Retinal pigment epithelial cell (primary cell): ENCODE measurements around the gene EPHX1.

Experiments used
- DNase-seq: peaks from one replicate; pipeline ENCODE4 v3.0.0-alpha.2; 2010; ENCODE audit warnings: low read depth
- H3K4me3 ChIP-seq: 2 replicates; pipeline ENCODE4 v1.5.1; 2011; ENCODE audit warnings: mild to moderate bottlenecking, low read length, control low read depth, moderate library complexity
- TF ChIP-seq, protein P1 (sequence below): conservative IDR thresholded peaks from 2 replicates; pipeline ENCODE4 v1.5.1; 2011; ENCODE audit warnings: low read depth, low read length, control low read depth, inconsistent platforms

Gene EPHX1

DNA sequence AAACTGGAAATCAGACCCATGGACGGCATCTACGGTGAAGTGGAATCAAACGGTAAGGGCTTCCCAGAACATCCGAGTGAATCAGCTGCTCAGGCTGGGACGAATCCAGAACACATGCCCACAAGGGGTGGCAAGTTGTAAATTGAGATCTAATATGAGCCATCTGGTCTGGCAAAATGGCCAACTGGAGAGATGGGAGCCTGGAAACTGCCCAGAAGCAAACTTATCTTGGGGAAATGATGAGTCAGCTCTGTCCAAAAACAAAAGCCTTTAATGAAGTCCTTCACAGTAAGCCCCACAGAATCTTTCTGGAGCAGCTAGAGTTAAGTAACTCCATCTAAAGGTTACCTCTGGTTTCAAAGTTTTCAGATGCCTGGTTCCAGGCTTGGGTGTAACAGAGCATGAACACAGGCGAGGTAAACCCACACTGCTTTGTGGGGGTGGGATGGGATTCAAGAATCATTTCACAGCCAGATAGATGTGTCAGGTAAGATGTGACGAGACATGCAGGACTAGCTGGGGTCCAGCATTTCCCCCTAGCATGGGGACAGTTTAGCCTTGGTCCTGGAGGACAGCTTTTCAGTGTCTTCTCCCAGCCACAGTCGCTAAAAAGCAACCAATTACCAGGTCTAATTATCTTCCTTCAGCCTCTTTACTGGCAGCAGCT lies 42.8 kb upstream of the EPHX1 start:
- no peak for DNase-seq
- TF ChIP-seq, protein P1, sequence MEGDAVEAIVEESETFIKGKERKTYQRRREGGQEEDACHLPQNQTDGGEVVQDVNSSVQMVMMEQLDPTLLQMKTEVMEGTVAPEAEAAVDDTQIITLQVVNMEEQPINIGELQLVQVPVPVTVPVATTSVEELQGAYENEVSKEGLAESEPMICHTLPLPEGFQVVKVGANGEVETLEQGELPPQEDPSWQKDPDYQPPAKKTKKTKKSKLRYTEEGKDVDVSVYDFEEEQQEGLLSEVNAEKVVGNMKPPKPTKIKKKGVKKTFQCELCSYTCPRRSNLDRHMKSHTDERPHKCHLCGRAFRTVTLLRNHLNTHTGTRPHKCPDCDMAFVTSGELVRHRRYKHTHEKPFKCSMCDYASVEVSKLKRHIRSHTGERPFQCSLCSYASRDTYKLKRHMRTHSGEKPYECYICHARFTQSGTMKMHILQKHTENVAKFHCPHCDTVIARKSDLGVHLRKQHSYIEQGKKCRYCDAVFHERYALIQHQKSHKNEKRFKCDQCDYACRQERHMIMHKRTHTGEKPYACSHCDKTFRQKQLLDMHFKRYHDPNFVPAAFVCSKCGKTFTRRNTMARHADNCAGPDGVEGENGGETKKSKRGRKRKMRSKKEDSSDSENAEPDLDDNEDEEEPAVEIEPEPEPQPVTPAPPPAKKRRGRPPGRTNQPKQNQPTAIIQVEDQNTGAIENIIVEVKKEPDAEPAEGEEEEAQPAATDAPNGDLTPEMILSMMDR: no peak
- H3K4me3 ChIP-seq: no peak overlapping the region

DNA sequence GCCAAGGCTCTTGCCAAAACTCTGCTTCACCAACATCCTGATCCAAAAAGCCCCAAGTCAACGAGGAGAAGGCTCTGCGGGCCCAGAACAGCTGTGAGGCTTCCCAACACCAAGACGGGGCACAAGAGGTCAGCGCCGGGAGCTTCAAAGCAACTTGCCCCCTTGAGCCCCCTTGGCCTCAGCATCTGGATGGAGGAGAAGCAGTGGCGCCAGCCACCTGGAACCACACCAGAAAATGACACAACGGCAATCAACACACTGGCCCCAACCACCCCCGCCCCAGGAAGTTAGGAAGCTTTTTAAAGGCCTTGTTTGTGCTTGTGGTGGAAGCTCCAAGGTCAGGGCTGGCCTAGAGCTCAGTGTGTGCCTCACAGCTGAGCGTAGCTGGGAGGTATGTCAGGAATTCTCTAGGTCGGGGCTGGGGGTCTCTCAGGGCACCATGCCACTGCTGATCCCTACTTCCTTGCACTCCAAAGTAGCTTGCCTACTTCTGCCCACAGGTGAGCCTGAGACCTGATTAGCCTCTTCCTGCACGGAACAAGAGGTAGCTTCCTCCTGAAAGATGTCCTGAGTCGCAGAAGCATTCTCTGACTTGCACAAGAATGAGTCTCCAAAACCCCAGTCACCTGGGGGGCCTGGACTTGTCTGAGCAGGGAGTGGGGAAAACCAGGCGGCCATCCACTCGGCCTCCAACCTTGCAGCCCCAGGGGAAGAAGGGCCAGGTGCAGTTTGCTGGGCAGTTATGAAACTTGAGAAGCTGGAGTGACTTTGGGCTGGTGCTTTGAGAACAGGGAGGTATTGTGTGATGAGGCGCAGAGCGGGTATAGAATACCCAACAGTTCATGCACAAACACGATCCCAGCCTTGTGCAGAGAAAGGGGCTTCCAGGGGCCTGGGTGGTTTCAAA lies 42.0 kb upstream of the EPHX1 start:
- DNase-seq: no peak
- H3K4me3 ChIP-seq: no peak overlapping the region
- TF ChIP-seq, protein P1: no peak

DNA sequence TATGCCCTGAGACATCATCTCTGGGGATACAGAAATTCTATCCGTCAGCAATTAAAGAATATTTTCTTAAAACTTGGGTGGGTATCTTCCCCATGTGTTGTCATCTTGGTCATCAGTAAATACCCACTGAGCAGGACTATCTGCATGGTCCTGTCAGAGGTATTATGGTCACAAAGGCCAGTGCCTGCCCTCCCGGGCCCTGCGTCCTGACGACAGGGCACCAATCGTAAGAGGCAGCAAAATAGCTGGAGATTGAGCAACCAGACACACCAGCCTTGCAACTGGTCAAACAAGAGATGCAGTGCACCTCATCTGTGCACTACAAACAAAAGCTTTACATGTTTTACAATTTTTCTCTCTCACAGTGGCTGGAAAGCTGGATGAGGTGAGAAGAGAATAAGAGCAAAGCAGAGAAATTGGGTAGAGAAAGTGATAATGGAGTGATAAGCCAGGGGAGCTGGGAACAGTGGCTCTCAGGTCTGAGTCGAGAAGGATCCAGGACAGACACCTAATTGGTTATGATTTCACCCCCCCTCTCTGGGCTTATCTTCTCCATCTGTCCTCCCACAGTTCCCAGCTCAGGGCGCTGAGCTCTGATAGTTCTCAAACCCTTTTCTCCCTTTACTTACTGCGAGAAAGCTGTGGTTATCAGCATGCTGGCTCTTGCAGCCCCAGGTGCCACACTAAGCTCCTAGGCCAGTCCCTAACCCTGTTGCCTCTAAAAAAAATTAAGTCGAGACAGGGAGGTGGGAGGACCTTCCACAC lies 41.1 kb upstream of the EPHX1 start:
- TF ChIP-seq, protein P1: no peak

DNA sequence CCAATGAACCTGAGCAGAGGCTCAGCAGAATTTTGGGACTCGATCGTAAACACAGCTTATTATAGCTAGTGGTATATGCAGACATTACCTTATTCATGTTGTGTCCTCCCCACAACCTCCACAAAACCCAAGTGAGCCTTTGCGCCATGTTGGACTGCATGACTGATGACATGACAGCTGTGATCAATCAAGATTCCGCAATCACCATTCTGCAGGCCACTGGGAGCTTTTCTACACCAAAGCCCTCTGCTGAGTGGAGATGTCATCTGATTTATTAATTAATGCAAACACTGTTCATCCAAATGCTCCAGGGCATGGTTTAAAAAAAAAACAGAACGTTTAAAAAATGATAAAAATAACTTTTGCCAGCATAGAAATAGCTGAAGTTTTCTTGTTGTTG lies 40.2 kb upstream of the EPHX1 start:
- no peak overlapping the region for H3K4me3 ChIP-seq
- TF ChIP-seq, protein P1: no peak
- DNase-seq: no peak

More for the DNA sequence above, 41.1 kb upstream of the EPHX1 start:
- DNase-seq: no peak
- no peak overlapping the region for H3K4me3 ChIP-seq

DNA sequence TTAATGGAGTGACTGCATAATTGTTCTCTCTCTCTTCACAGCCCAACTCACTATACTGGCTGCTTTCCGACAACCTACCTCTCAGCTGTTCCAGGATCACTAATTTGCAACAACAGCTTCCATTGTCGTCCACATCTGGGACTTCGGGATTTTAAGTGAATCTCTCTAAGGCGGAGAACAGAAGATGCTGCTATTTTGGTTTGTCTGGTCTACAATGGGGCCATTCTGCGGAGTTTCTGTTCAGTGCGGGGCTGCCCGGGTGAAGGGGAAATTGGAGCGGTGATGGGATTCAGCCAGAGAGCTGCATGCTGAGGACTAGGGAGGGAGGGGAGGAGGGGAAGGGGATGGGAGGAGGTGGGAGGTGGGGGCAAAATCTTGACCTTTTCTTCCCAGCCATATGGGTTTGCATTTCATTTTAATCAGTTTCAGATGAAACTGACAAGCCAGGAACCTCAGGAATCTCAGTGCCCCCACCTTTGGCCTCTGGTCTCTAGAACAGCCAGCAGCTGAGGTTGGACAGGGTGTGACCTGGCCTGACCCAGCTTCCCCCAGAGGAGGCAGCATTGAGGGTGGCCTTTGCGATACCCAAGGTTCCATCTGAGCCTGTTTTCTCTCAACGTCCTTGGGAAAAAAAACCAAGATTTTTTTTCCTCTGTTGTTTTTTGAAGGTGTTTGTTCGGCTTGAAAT lies 39.2 kb upstream of the EPHX1 start:
- no peak for DNase-seq
- TF ChIP-seq, protein P1: no peak
- H3K4me3 ChIP-seq: no peak overlapping the region

DNA sequence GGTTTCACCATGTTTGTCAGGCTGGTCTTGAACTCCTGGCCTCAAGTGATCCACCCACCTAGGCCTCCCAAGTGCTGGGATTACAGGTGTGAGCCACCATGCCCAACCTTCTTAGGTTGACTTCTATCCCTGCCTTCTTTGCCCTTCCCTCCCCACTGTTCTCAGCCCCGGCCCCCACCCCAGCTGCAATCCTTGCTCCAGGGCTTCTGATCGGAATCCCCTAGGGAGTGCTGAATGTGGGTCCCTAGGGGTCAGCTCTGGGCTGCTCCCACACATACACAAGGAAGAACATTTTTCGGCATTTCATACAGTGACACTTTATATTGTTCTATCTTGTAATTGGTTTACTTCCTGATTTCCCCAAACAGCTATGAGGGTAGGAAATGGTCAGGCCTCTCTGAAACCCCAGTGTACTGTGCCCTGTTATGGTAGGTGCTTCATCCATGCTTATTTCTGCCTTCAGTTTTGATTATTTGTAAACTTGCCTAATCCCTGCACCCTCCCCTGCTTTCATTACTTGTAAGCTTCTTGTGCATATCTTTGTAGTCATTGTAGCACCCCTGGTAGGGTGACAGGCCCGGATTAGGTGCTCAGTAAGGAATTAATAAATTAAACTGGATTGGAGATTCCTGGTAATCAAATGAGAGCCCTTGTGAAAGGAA lies 38.1 kb upstream of the EPHX1 start:
- no peak for DNase-seq
- TF ChIP-seq, protein P1: no peak
- no peak overlapping the region for H3K4me3 ChIP-seq
